HEK293 (cell line): ENCODE measurements around the gene BMERB1.
A peak's percentile ranks its signal among the peaks of the same experiment; 100 is the strongest.

ENCODE experiments used
- CTCF ChIP-seq: fragments of 450-650 bp; formaldehyde crosslinking; IDR thresholded peaks from 2 replicates; pipeline ENCODE4 v1.5.1; 2016; ENCODE audit warnings: missing biosample characterization, missing genetic modification characterization
- HIC1 ChIP-seq: fragments of 450-650 bp; formaldehyde crosslinking; IDR thresholded peaks from 2 replicates; pipeline ENCODE4 v1.5.1; 2016; ENCODE audit warnings: missing biosample characterization, missing genetic modification characterization
- HOXA7 ChIP-seq: sonication (generic); formaldehyde crosslinking; IDR thresholded peaks from 2 replicates; pipeline ENCODE4 v1.8.1; 2022; ENCODE audit warnings: missing genetic modification reagents, borderline replicate concordance
- IKZF3 ChIP-seq: fragments of 450-650 bp; IDR thresholded peaks from 2 replicates; pipeline ENCODE4 v1.5.0; 2018; ENCODE audit warnings: missing biosample characterization, mild to moderate bottlenecking, missing genetic modification characterization, moderate library complexity
- OSR2 ChIP-seq: fragments of 450-650 bp; formaldehyde crosslinking; IDR thresholded peaks from 2 replicates; pipeline ENCODE4 v1.5.1; 2016; ENCODE audit warnings: missing biosample characterization, missing genetic modification characterization
- PRDM10 ChIP-seq: fragments of 450-650 bp; formaldehyde crosslinking; IDR thresholded peaks from 2 replicates; pipeline ENCODE4 v1.5.1; 2016; ENCODE audit warnings: missing biosample characterization, missing genetic modification characterization
- PRDM2 ChIP-seq: fragments of 450-650 bp; formaldehyde crosslinking; IDR thresholded peaks from 2 replicates; pipeline ENCODE4 v1.5.1; 2016; ENCODE audit warnings: missing biosample characterization, missing genetic modification characterization, borderline replicate concordance
- ZBTB10 ChIP-seq: fragments of 450-650 bp; formaldehyde crosslinking; IDR thresholded peaks from 2 replicates; pipeline ENCODE4 v1.5.1; 2016; ENCODE audit warnings: missing biosample characterization, missing genetic modification characterization
- ZBTB48 ChIP-seq: fragments of 450-650 bp; formaldehyde crosslinking; IDR thresholded peaks from 2 replicates; pipeline ENCODE4 v1.5.1; 2016; ENCODE audit warnings: missing biosample characterization, missing genetic modification characterization
- ZEB2 ChIP-seq: fragments of 450-650 bp; formaldehyde crosslinking; IDR thresholded peaks from 2 replicates; pipeline ENCODE4 v1.5.1; 2016; ENCODE audit warnings: missing biosample characterization, missing genetic modification characterization
- ZNF112 ChIP-seq: fragments of 450-650 bp; formaldehyde crosslinking; IDR thresholded peaks from 2 replicates; pipeline ENCODE4 v1.5.0; 2017; ENCODE audit warnings: missing biosample characterization, missing genetic modification characterization
- ZNF157 ChIP-seq: fragments of 450-650 bp; formaldehyde crosslinking; IDR thresholded peaks from 2 replicates; pipeline ENCODE4 v1.5.1; 2016; ENCODE audit warnings: missing biosample characterization, missing genetic modification characterization
- ZNF394 ChIP-seq: fragments of 450-650 bp; formaldehyde crosslinking; IDR thresholded peaks from 2 replicates; pipeline ENCODE4 v1.5.1; 2016; ENCODE audit warnings: missing biosample characterization, missing genetic modification characterization, mild to moderate bottlenecking, moderate library complexity, borderline replicate concordance
- ZNF510 ChIP-seq: fragments of 450-650 bp; formaldehyde crosslinking; IDR thresholded peaks from 2 replicates; pipeline ENCODE4 v1.5.1; 2018; ENCODE audit warnings: mild to moderate bottlenecking, missing genetic modification characterization, missing biosample characterization; ENCODE audit not compliant: insufficient replicate concordance
- ZNF624 ChIP-seq: fragments of 450-650 bp; formaldehyde crosslinking; IDR thresholded peaks from 2 replicates; pipeline ENCODE4 v1.5.1; 2017; ENCODE audit warnings: missing biosample characterization, missing genetic modification characterization
- ZNF701 ChIP-seq: fragments of 450-650 bp; formaldehyde crosslinking; IDR thresholded peaks from 2 replicates; pipeline ENCODE4 v1.5.1; 2016; ENCODE audit warnings: missing biosample characterization, missing genetic modification characterization
- ZSCAN23 ChIP-seq: fragments of 450-650 bp; formaldehyde crosslinking; IDR thresholded peaks from 2 replicates; pipeline ENCODE4 v1.5.1; 2016; ENCODE audit warnings: missing biosample characterization, missing genetic modification characterization

Gene BMERB1

GRCh38 chr16:15427648-15428239 is 6.6 kb upstream of the BMERB1 start (continued):
- TF ChIP-seq CTCF (tag by site-specific recombination) (peak; percentile 47; the same call in 1 of the 2 replicates), ZNF157 (tag by site-specific recombination) (no peak), ZSCAN23 (tag by site-specific recombination) (no peak), ZEB2 (tag by site-specific recombination) (0 out of 2 replicates have a peak, but pooled peaks have one; percentile 19), ZNF394 (tag by site-specific recombination) (no peak), PRDM10 (tag by site-specific recombination) (peak; percentile 67), ZNF112 (tag by site-specific recombination) (no peak), HIC1 (tag by site-specific recombination) (no peak), HOXA7 (CRISPR knock-in tag) (no peak), OSR2 (no peak), PRDM2 (tag by site-specific recombination) (no peak), ZNF624 (tag by site-specific recombination) (no peak), ZNF701 (tag by site-specific recombination) (no peak), ZBTB10 (tag by site-specific recombination) (no peak), ZNF510 (tag by site-specific recombination) (no peak), IKZF3 (0 out of 2 replicates have a peak, but pooled peaks have one; percentile 13), ZBTB48 (tag by site-specific recombination) (no peak)
- TF ChIP-seq, all 188 proteins: peak for 15
